GM18505 (cell line): Measurements from ENCODE around the gene CEPT1.

ENCODE experiments used
- ATAC-seq: cut with Tn5 transposase; IDR thresholded peaks from one replicate; pipeline ENCODE4 v1.9.1; 2021; ENCODE audit not compliant: unreplicated experiment
- POLR2A ChIP-seq: IDR thresholded peaks from 4 replicates; pipeline ENCODE4 v1.6.1; 2011; ENCODE audit warnings: borderline replicate concordance; ENCODE audit not compliant: insufficient read depth, insufficient read length; ENCODE audit errors: extremely low read depth

Gene CEPT1

GRCh38 chr1:111192658-111193519 lies 52.9 kb downstream of the CEPT1 start:
- peak; percentile 20 for TF ChIP-seq POLR2A
- no peak for ATAC-seq

- no peak for TF ChIP-seq POLR2A
- ATAC-seq, result no peak
These were observed 53.9 kb downstream of the CEPT1 start for GRCh38 chr1:111193712-111194480.

GRCh38 chr1:111195002-111195684 lies 55.1 kb downstream of the CEPT1 start:
- TF ChIP-seq POLR2A, result no peak
- ATAC-seq, result no peak

- no peak for TF ChIP-seq POLR2A
- ATAC-seq, result no peak
These were observed 56.2 kb downstream of the CEPT1 start for GRCh38 chr1:111196213-111196612.

- ATAC-seq, result no peak
- TF ChIP-seq POLR2A, result no peak
These were observed 57.7 kb downstream of the CEPT1 start for GRCh38 chr1:111197598-111198284.

GRCh38 chr1:111198836-111199235 lies 58.8 kb downstream of the CEPT1 start:
- no peak for TF ChIP-seq POLR2A
- no peak for ATAC-seq

GRCh38 chr1:111199329-111199728 lies 59.3 kb downstream of the CEPT1 start:
- no peak for ATAC-seq
- TF ChIP-seq POLR2A, result no peak

- no peak for ATAC-seq
- no peak for TF ChIP-seq POLR2A
These were observed 60.1 kb downstream of the CEPT1 start, which contains the start of gene DENND2D for GRCh38 chr1:111199881-111200801. DENND2D (minus strand) TSS chr1:111200646; CDS start chr1:111200459, 187 bp downstream.

- no peak for ATAC-seq
- no peak for TF ChIP-seq POLR2A
These were observed 60.8 kb downstream of the CEPT1 start for GRCh38 chr1:111200802-111201161.

GRCh38 chr1:111201275-111202090 lies 61.5 kb downstream of the CEPT1 start:
- TF ChIP-seq POLR2A, result no peak
- no peak for ATAC-seq

- no peak for TF ChIP-seq POLR2A
- ATAC-seq, result no peak
These were observed 62.3 kb downstream of the CEPT1 start for GRCh38 chr1:111202366-111202706.
